ENCODE measurements around the gene RBM39. TPM values are rescaled to one million over a fixed set of nuclear protein-coding genes. Genes with fewer than 3 reads are reported as not detected.

The RBM39 gene
- total RNA-seq, 4 donors from 2014 or later, result 232 to 592 (median 389) TPM

DNA sequence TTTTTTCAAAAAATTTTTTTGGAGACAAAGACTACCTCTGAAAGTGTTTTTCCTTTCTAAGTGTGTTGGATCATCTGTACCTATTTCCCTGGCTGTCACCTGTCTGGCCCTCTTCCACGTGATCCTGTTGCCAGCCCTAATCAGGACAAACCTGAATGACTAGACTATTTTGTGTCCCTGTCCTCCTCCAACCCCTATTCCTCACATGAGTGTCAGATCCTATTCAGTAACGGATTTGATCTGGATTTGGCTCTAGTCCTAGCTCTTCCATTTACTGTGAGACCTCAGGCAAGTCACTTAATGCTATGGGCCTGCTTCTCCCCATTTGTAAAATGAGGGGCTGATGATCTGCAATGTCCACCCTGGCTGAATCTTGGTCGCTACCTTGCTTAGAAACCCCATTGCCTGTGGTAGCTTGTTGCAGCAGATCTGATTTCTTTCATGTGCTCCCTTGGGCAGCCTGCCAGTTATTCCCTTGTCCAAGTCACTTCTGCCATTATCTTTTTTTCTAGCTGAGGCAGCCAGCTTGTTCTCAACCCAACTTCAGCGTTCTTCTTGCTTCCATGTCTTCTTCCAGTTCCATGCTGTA lies 34.5 kb upstream of the RBM39 start:
- peak; percentile 51 to 58 for DNase-seq
- Histone ChIP-seq H3K9me3 (no peaks in the 10 kb centered on the region), H3K27me3 (no peaks in the 10 kb centered on the region), H3K4me3 (no peak overlapping the region), H3K27ac (no peak overlapping the region), H3K4me1 (no peaks in the 10 kb centered on the region), H3K36me3 (no peaks in the 10 kb centered on the region)
- intact Hi-C loops (cut with DNase I; ENCODE audit: low total_unique reads), result no loop called here
- TF ChIP-seq POLR2A (IDR thresholded peaks at IDR 0.05), result no peak
- TF ChIP-seq, protein P1, sequence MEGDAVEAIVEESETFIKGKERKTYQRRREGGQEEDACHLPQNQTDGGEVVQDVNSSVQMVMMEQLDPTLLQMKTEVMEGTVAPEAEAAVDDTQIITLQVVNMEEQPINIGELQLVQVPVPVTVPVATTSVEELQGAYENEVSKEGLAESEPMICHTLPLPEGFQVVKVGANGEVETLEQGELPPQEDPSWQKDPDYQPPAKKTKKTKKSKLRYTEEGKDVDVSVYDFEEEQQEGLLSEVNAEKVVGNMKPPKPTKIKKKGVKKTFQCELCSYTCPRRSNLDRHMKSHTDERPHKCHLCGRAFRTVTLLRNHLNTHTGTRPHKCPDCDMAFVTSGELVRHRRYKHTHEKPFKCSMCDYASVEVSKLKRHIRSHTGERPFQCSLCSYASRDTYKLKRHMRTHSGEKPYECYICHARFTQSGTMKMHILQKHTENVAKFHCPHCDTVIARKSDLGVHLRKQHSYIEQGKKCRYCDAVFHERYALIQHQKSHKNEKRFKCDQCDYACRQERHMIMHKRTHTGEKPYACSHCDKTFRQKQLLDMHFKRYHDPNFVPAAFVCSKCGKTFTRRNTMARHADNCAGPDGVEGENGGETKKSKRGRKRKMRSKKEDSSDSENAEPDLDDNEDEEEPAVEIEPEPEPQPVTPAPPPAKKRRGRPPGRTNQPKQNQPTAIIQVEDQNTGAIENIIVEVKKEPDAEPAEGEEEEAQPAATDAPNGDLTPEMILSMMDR (IDR thresholded peaks at IDR 0.05), result no peak

DNA sequence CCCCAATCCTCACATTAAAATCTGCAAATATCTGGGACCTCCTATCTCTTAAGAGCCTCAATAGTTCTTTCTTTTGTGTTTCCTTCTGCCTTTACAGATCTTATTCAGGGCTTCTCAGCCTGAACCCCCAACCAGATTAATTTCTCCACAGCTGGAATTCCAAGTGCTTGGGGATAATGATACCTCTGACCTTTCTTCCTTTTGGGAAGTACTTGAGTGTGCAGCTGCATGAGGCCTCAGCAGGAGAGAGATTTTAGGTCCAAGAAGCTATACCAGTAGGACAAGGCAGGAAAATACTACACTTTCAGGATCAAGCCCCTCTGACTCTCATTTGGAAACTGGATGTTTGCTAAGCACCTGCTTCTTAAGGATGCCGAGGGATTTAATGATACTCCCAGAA lies 32.3 kb upstream of the RBM39 start:
- H3K36me3 ChIP-seq, result no peaks in the 10 kb centered on the region
- H3K27me3 ChIP-seq, result no peaks in the 10 kb centered on the region
- TF ChIP-seq POLR2A (IDR thresholded peaks at IDR 0.05), result no peak
- TF ChIP-seq, protein P1 (IDR thresholded peaks at IDR 0.05), result no peak
- intact Hi-C loops (cut with DNase I; ENCODE audit: low total_unique reads), result no loop called here
- no peak for DNase-seq
- H3K4me1 ChIP-seq, result peaks cover 0 to 7% of the 10 kb centered on the region in 2 donors
- no peaks in the 10 kb centered on the region for H3K9me3 ChIP-seq
- H3K4me3 ChIP-seq, result no peak overlapping the region
- no peak overlapping the region for H3K27ac ChIP-seq

DNA sequence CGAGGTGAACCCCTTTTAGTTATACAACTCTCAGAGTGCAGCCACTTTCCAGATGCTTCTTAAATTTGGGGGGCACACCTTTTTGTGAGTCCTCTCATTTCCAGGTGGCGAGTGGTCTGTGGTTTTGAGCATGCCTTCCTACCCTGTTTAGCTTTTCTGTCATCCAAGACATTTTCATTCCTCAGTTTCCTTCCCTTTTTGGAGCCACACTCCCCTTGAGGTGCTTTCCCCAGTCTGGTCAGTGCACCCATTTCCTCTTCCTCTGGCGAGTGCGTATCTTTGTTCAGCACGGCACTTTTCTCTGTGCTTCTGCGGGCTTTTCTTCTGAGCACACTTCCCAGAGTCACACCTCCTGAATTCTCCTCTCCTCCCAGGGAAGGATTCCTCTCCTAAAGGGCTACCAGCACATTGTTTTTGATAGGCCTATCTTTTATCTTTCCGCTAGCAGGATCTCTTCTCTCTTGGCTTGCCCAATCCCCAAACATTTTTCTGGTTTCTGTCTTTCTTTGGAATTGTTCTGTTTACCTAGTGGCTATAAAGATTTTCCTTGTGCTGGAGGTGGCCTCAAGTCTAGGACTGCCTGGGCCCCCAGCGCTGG lies 31.2 kb upstream of the RBM39 start:
- Histone ChIP-seq H3K36me3 (no peaks in the 10 kb centered on the region), H3K9me3 (no peaks in the 10 kb centered on the region), H3K27me3 (no peaks in the 10 kb centered on the region), H3K4me3 (no peak overlapping the region), H3K27ac (peak overlapping the region; percentile 96 to 97), H3K4me1 (peaks cover 0 to 9% of the 10 kb centered on the region in 2 donors)
- intact Hi-C loops (cut with DNase I; ENCODE audit: low total_unique reads), result no loop called here
- TF ChIP-seq, protein P1 (IDR thresholded peaks at IDR 0.05), result no peak
- no peak for TF ChIP-seq POLR2A (IDR thresholded peaks at IDR 0.05)
- no peak for DNase-seq

DNA sequence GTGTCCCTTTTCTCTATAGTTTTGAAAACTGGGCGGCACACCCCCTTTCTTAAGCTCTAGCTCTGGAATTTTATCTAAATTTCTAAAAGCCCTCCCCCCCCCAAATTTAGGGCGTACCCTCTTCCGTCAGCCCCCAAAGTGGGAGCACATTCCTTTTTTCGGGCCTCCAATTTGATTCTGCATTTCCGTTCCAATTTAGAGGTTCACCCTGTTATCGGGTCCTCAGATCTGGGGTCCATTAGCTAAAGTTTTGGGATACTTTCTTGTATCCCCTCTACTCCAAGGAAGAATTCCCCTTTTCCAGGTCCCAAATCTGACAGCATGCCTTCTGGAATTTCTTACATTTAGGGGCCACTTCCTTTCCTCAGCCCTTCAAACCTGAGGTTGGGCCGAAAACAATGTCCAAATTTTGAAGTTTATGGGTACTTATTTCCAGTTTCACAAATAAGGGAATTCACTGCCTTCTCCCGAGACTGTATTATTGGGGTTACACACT lies 30.6 kb upstream of the RBM39 start:
- peak in 1 of 2 donors; percentile 22 for DNase-seq
- no peaks in the 10 kb centered on the region for H3K27me3 ChIP-seq
- H3K9me3 ChIP-seq, result no peaks in the 10 kb centered on the region
- H3K27ac ChIP-seq, result peak overlapping the region; percentile 96 to 97
- no peaks in the 10 kb centered on the region for H3K36me3 ChIP-seq
- peaks cover 0 to 9% of the 10 kb centered on the region in 2 donors for H3K4me1 ChIP-seq
- TF ChIP-seq POLR2A (IDR thresholded peaks at IDR 0.05), result no peak
- TF ChIP-seq, protein P1 (IDR thresholded peaks at IDR 0.05), result no peak
- intact Hi-C loops (cut with DNase I; ENCODE audit: low total_unique reads), result no loop called here
- H3K4me3 ChIP-seq, result peak overlapping the region; percentile 63 to 84
